Osteoblast (primary cell): ENCODE data around the gene ATG14. TPM values are rescaled to one million over a fixed set of nuclear protein-coding genes. Genes with fewer than 3 reads are reported as not detected.

Experiments used
- DNase-seq: peaks from one replicate; pipeline ENCODE4 v3.0.0; 2011; ENCODE audit warnings: low spot score, mixed read lengths; ENCODE audit not compliant: insufficient read length; ENCODE audit errors: missing footprints
- H2AFZ ChIP-seq: 2 replicates; pipeline ENCODE4 v1.6.0; 2011; ENCODE audit warnings: mild to moderate bottlenecking, low read length
- H3K27ac ChIP-seq: 2 replicates; pipeline ENCODE4 v1.5.1; 2011; ENCODE audit warnings: mild to moderate bottlenecking, low read depth, low read length, moderate library complexity
- H3K27me3 ChIP-seq: 2 replicates; pipeline ENCODE4 v1.6.0; 2012; ENCODE audit warnings: mild to moderate bottlenecking, control low read depth, inconsistent platforms, low read length, moderate library complexity; ENCODE audit not compliant: insufficient read depth
- H3K36me3 ChIP-seq: 2 replicates; pipeline ENCODE4 v1.5.1; 2011; ENCODE audit warnings: mild to moderate bottlenecking, low read length, control low read depth, moderate library complexity; ENCODE audit not compliant: insufficient read depth
- H3K4me1 ChIP-seq: 2 replicates; pipeline ENCODE4 v1.5.1; 2011; ENCODE audit warnings: mild to moderate bottlenecking, low read length, control low read depth, moderate library complexity; ENCODE audit not compliant: insufficient read depth
- H3K4me2 ChIP-seq: 2 replicates; pipeline ENCODE4 v1.6.0; 2011; ENCODE audit warnings: mild to moderate bottlenecking, low read length; ENCODE audit not compliant: insufficient read depth
- H3K4me3 ChIP-seq: fragments of 200-600 bp; sonication (generic); 3 replicates; pipeline ENCODE4 v1.5.1; 2012; ENCODE audit warnings: mild to moderate bottlenecking, low read length, inconsistent platforms; ENCODE audit not compliant: insufficient read depth
- H3K79me2 ChIP-seq: 2 replicates; pipeline ENCODE4 v1.6.0; 2012; ENCODE audit warnings: mild to moderate bottlenecking, low read length, control low read depth, inconsistent platforms; ENCODE audit not compliant: insufficient read depth
- H3K9me3 ChIP-seq: 2 replicates; pipeline ENCODE4 v1.5.1; 2011; ENCODE audit warnings: low read depth, low read length, control low read depth
- H4K20me1 ChIP-seq: 2 replicates; pipeline ENCODE4 v1.6.0; 2012; ENCODE audit warnings: mild to moderate bottlenecking, low read length, control low read depth; ENCODE audit not compliant: insufficient read depth
- CTCF ChIP-seq: IDR thresholded peaks from 2 replicates; pipeline ENCODE4 v1.5.1; 2011; ENCODE audit warnings: mild to moderate bottlenecking, low read depth, low read length, moderate library complexity; ENCODE audit errors: extremely low read depth
- total RNA-seq: library from RNA; depleted of rRNA; stranded (reverse); fragments of >200 nt; gene quantifications from 2 replicates; pipeline ENCODE4 v1.2.3, GENCODE V29; 2012

ATG14 gene
- total RNA-seq, 1 donor = 21.7 TPM

GRCh38 chr14:55454264-55455002, 42.8 kb upstream of the ATG14 start:
- Histone ChIP-seq H3K4me1 (peaks cover 32% of the 10 kb centered on the region), H2AFZ (peak overlapping the region; percentile 69), H3K4me3 (no peak overlapping the region), H3K36me3 (no peaks in the 10 kb centered on the region), H4K20me1 (no peaks in the 10 kb centered on the region), H3K79me2 (no peaks in the 10 kb centered on the region), H3K4me2 (peak overlapping the region; percentile 28), H3K27me3 (no peaks in the 10 kb centered on the region), H3K27ac (no peak overlapping the region), H3K9me3 (no peaks in the 10 kb centered on the region)
- no peak for TF ChIP-seq CTCF
- DNase-seq = peak; percentile 88

DNA sequence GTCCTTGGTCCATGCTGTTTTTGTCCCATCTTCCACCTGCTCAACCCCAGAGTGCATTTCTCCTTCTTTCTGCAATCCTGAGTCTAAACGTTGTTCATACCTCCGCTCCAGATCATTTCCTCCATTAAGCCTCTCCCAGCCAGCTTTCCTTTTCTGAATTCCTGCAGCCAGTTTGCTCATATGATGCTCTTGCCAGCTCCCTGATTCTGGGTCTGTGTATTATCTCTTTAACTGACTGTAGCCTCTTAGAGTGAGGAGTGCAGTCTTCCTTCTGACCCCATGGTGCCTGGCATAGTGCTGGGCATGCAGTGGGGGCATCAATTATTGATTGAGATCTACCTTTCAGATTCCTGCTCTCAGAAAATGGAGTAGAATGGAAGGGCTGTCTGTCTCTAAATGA, 40.3 kb upstream of the ATG14 start:
- DNase-seq = peak; percentile 77
- TF ChIP-seq CTCF = no peak
- Histone ChIP-seq H3K4me2 (peak overlapping the region; percentile 2), H4K20me1 (no peaks in the 10 kb centered on the region), H2AFZ (peak overlapping the region; percentile 71), H3K4me3 (no peak overlapping the region), H3K27ac (no peak overlapping the region), H3K79me2 (no peaks in the 10 kb centered on the region), H3K36me3 (no peaks in the 10 kb centered on the region), H3K4me1 (peaks cover 41% of the 10 kb centered on the region), H3K27me3 (no peaks in the 10 kb centered on the region), H3K9me3 (no peaks in the 10 kb centered on the region)

DNA sequence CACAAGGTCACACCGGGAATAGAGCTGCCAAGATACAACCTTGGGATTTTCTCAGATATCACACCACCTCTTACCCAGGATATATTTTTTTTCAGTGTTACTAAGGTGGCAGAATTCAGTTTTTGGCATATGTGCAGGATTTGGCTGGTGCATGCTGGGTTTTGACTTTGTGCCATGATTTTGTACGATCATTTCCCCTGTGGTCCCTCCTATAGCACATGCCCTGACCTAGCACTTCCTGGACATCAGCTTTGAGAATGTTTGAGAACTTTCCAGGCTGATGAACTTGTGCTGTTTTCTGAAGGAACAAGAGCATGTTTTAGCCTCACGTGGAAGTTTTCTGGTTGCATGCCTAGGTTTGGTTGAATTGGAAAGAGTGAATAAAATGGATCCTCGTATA, 39.8 kb upstream of the ATG14 start:
- Histone ChIP-seq H3K36me3 (no peaks in the 10 kb centered on the region), H3K79me2 (no peaks in the 10 kb centered on the region), H2AFZ (no peak overlapping the region), H3K27me3 (no peaks in the 10 kb centered on the region), H3K4me1 (peaks cover 46% of the 10 kb centered on the region), H4K20me1 (no peaks in the 10 kb centered on the region), H3K4me3 (no peak overlapping the region), H3K27ac (no peak overlapping the region), H3K9me3 (no peaks in the 10 kb centered on the region), H3K4me2 (peak overlapping the region; percentile 2)
- no peak for TF ChIP-seq CTCF
- no peak for DNase-seq

DNA sequence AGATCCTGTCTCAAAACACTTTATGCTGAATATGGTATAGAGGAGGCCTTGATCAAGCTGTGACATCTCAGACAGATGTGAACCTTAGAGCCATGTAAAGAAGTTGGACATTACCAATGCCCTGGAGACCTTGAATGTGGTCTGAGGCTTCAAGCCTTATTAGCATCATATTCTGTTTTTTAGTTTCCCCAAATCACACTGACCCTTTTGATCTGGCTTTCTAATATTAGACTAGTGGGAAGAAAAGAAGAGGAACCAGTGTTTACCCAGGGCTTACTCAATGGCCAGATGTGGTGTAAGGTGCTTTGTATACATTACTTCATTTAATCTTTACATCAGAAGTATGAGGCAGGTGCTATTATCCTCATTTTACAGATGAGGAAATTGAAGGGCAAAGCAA, 39.4 kb upstream of the ATG14 start:
- peaks cover 50% of the 10 kb centered on the region for H3K4me1 ChIP-seq
- no peak overlapping the region for H3K27ac ChIP-seq
- no peak overlapping the region for H3K4me3 ChIP-seq
- H3K36me3 ChIP-seq = no peaks in the 10 kb centered on the region
- no peaks in the 10 kb centered on the region for H3K27me3 ChIP-seq
- no peaks in the 10 kb centered on the region for H4K20me1 ChIP-seq
- no peak for DNase-seq
- no peak overlapping the region for H3K4me2 ChIP-seq
- H3K79me2 ChIP-seq = no peaks in the 10 kb centered on the region
- no peak for TF ChIP-seq CTCF
- no peaks in the 10 kb centered on the region for H3K9me3 ChIP-seq
- no peak overlapping the region for H2AFZ ChIP-seq
